ENCODE measurements around the gene WNK2.

The WNK2 gene

GRCh38 chr9:93225417-93225816 lies 41.5 kb downstream of the WNK2 start:
- Histone ChIP-seq H3K9me3 (no peaks in the 10 kb centered on the region), H3K4me3 (ENCODE audit: low read depth, low read length) (no peak overlapping the region), H3K27me3 (no peaks in the 10 kb centered on the region), H3K4me1 (peaks cover 4% of the 10 kb centered on the region; the same call in 1 of the 2 replicates), H3K36me3 (no peaks in the 10 kb centered on the region)
- TF ChIP-seq, protein P1, sequence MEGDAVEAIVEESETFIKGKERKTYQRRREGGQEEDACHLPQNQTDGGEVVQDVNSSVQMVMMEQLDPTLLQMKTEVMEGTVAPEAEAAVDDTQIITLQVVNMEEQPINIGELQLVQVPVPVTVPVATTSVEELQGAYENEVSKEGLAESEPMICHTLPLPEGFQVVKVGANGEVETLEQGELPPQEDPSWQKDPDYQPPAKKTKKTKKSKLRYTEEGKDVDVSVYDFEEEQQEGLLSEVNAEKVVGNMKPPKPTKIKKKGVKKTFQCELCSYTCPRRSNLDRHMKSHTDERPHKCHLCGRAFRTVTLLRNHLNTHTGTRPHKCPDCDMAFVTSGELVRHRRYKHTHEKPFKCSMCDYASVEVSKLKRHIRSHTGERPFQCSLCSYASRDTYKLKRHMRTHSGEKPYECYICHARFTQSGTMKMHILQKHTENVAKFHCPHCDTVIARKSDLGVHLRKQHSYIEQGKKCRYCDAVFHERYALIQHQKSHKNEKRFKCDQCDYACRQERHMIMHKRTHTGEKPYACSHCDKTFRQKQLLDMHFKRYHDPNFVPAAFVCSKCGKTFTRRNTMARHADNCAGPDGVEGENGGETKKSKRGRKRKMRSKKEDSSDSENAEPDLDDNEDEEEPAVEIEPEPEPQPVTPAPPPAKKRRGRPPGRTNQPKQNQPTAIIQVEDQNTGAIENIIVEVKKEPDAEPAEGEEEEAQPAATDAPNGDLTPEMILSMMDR (IDR thresholded peaks at IDR 0.05; ENCODE audit: low read depth, low read length) = no peak
- DNase-seq = no peak

DNA sequence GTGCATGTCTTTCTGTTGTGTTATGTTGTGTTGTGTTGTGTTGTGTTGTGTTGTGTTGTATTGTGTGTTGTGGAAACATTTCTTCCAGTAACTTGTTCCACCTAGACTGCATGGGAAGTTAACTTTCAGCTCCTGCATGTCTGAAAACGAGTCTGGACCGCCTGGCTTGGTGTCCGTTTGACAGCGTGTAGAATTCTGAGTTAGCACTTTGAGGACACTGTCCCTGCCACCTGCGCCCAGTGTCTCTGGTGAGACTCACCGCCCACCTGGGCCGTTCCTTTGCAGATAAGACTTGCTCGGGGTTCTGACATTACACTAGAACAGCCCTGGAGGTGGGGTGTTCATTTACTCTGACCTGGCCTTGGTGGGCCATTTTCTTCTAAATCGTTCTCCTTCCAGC lies 42.0 kb downstream of the WNK2 start:
- Histone ChIP-seq H3K9me3 (no peaks in the 10 kb centered on the region), H3K27me3 (no peaks in the 10 kb centered on the region), H3K36me3 (no peaks in the 10 kb centered on the region), H3K4me3 (ENCODE audit: low read depth, low read length) (no peak overlapping the region), H3K4me1 (peaks cover 4% of the 10 kb centered on the region; the same call in 1 of the 2 replicates)
- no peak for DNase-seq
- TF ChIP-seq, protein P1 (IDR thresholded peaks at IDR 0.05; ENCODE audit: low read depth, low read length) = no peak

DNA sequence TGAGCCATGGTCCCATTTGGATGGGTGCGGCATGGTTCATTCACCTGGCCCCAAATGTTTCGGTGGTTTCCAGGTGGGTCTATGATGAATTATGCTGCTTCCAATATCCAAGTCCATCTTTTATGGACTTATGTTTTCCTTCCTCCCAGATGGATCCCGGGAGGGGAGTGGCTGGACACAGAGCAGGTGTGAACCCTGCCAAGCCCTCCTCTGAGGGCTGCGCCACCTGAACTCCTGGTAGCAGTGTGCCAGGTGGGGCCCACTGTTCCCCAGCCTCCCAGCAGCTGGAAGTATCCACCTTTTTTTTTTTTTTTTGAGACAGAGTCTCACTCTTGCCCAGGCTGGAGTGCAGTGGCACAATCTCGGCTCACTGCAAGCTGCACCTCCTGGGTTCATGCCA lies 42.9 kb downstream of the WNK2 start:
- H3K9me3 ChIP-seq = no peaks in the 10 kb centered on the region
- H3K27me3 ChIP-seq = no peaks in the 10 kb centered on the region
- no peaks in the 10 kb centered on the region for H3K36me3 ChIP-seq
- H3K4me3 ChIP-seq (ENCODE audit: low read depth, low read length) = no peak overlapping the region
- no peak for DNase-seq
- TF ChIP-seq, protein P1 (IDR thresholded peaks at IDR 0.05; ENCODE audit: low read depth, low read length) = no peak
- H3K4me1 ChIP-seq = peaks cover 4% of the 10 kb centered on the region; the same call in 1 of the 2 replicates

- H3K4me3 ChIP-seq (ENCODE audit: low read depth, low read length) = no peak overlapping the region
Measured at GRCh38 chr9:93228030-93228429, 44.1 kb downstream of the WNK2 start.

DNA sequence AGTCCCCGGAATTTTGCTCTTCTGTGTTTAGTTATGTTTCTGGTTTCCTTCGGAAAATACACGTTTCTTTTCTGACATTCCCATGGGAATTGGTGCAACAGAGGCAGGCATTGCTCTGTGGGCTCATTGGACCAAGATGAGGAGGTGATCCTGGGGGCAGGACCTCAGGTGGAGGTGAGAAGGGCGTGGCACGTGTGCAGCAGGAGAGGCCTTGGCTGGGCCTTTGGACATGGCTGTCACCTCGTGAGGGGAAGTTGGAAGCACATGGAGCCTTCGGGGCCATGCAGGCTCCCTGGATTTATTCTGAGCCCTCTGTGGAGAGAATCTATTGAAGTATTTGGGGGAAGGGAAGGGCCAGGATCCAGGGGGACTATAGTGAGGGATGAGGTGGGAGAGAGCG lies 44.5 kb downstream of the WNK2 start:
- no peaks in the 10 kb centered on the region for H3K27me3 ChIP-seq
- H3K9me3 ChIP-seq = no peaks in the 10 kb centered on the region
- no peak overlapping the region for H3K4me3 ChIP-seq (ENCODE audit: low read depth, low read length)
- H3K4me1 ChIP-seq = peaks cover 1% of the 10 kb centered on the region; the same call in 1 of the 2 replicates
- TF ChIP-seq, protein P1 (IDR thresholded peaks at IDR 0.05; ENCODE audit: low read depth, low read length) = no peak
- H3K36me3 ChIP-seq = no peaks in the 10 kb centered on the region
- DNase-seq = no peak

More at GRCh38 chr9:93228030-93228429, 44.1 kb downstream of the WNK2 start:
- Histone ChIP-seq H3K27me3 (no peaks in the 10 kb centered on the region), H3K36me3 (no peaks in the 10 kb centered on the region), H3K9me3 (no peaks in the 10 kb centered on the region), H3K4me1 (peaks cover 4% of the 10 kb centered on the region; the same call in 1 of the 2 replicates)
- DNase-seq = no peak
- TF ChIP-seq, protein P1 (IDR thresholded peaks at IDR 0.05; ENCODE audit: low read depth, low read length) = no peak

DNA sequence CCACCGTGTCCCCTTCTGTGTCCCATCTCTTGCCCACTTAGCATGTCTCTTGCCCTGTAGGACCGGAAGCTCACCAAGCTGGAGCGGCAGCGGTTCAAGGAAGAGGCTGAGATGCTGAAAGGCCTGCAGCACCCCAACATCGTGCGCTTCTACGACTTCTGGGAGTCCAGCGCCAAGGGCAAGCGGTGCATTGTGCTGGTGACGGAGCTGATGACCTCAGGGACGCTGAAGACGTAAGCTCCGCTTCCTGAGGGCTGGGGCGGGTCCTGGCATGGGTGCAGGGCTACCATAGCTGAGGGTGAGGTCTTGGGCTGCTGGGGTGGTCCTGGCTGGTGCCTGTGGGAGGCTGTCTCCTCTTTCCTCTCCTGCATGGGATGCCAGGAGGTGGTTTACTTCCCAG lies 45.7 kb downstream of the WNK2 start:
- H3K27me3 ChIP-seq = no peaks in the 10 kb centered on the region
- H3K4me3 ChIP-seq (ENCODE audit: low read depth, low read length) = no peak overlapping the region
- DNase-seq = no peak
- no peaks in the 10 kb centered on the region for H3K4me1 ChIP-seq
- TF ChIP-seq, protein P1 (IDR thresholded peaks at IDR 0.05; ENCODE audit: low read depth, low read length) = no peak
- H3K36me3 ChIP-seq = no peaks in the 10 kb centered on the region
- no peaks in the 10 kb centered on the region for H3K9me3 ChIP-seq
